Fibroblast of upper back skin (primary cell): ENCODE measurements around the gene TRIM3.
"Not testable (repeated sequence)": the region's sequence is repeated elsewhere in the genome, so short reads cannot be mapped to it uniquely, and the experiment has no call there.

Source experiments
- DNase-seq: peaks from one replicate; pipeline ENCODE4 v3.0.0-alpha.2; 2013

The TRIM3 gene

DNA sequence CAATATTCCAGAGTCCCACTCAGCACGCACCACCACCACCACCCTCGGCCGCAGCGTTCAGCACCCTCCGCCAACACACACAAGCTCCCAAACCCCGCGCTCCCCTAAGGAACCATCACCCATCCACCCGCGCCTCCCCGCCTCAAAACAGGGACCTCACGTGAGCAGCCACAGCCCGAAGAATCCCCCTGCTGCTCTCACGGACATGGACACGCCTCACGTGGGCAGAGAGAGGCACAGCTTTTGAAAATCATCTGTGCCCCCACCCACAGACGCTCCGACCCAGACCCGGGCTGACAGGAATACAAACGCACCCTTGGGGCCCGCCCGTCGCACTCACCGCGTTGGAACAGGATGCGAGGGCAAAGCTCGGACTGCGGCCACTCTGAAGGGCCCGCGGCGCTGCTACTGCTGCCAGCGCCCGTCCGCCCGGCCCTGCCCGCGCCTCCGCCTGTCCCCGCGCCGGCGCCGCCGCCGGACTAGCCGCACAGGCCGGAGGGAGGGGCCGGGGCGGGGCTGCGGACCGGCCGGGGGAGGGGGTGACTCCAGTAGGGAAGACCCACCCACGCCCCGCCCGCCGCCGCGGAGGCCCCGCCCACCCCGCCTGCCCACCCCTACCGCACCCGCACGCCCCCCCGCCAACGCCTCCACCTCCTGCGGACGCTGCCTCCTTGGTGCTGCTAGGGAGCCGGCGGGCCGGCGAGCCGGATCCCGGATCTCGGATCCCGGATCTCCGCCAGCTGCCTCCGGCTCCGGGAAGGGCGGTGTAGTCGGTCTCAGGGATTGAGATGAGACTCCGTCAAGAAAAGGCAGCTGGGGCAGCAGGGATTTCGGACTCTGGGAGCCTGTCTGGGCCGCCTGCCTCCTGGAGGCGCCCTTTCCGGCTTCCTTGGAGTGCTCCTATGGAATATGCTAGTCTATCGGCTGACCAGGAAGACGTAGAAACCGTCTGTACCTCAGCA, at the start of gene TRIM3:
TRIM3 (minus strand) TSS at position 491 of the 962 bp plus-strand sequence. CDS start 8,246 bp downstream, outside the sequence.
- peak; percentile 88 for DNase-seq

DNA sequence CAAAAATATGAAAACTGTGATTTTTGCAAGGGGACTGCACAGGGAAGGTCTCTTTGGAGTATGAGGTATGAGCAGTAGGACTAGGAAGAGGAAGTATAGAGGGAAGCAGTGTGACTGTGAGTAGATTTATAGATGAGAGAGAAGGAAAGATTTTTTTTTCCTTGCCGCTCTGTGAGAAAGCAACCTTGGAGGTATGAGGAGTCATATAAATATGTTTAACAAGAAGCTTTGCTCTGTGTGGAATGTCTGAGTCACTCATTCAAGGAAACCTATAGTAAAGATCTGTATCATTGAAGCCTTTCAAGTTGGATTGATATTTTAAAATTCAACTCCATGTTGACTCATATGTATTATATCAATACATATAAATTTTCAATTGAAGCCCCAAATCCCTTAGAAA, 49.5 kb upstream of the TRIM3 start:
- DNase-seq = peak; percentile 81

DNA sequence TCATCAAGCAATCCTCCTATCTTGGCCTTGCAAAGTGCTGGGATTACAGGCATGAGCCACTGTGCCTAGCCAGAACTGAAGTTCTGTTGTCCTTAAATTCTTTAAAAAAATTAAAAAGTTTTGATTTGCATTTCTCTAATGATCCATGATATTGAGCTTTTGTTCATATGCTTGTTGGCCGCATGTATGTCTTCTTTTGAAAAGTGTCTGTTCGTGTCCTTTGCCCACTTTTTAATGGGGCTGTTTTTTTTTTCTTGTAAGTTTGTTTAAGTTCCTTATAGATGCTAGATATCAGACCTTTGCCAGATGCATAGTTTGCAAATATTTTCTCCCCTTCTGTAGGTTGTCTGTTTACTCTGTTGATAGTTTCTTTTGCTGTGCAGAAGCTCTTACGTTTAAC, 48.2 kb upstream of the TRIM3 start:
- not testable (repeated sequence) for DNase-seq

DNA sequence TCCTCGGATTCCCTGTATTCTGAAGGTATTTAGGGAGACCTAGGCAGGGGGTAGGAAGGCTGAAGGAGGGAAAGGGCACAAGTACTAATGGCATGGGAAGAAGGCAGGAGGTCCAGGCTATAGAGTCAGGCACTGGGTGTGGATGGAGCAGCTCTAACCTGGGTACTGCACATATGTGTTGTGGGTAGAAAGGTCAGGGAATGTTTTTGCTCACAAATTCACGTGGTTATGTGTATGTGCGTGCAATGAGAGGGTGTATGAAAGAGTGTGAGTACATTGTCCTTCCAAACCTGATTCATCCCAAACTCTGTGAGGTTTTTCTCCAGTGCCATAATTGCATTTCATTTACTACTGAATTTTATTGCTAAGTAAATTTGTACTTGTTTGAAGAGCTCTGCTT, 46.5 kb upstream of the TRIM3 start:
- no peak for DNase-seq

DNA sequence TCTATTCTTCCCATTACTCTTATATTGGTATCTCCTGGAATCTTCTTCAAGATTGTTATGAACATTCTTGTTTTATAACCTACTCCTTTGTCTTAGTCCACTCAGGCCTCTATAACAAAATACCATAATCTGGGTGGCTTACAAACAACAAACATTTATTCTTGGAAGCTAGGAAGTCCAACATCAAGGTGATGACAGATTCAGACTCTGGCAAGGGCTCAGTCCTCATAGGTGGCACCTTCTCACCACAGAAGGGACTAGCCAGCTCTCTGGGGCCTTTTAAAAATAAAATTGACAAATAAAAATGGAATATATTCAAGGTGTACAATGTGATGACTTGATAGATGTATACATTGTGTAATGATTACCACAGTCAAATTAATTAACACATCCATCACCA, 43.1 kb upstream of the TRIM3 start:
- no peak for DNase-seq

DNA sequence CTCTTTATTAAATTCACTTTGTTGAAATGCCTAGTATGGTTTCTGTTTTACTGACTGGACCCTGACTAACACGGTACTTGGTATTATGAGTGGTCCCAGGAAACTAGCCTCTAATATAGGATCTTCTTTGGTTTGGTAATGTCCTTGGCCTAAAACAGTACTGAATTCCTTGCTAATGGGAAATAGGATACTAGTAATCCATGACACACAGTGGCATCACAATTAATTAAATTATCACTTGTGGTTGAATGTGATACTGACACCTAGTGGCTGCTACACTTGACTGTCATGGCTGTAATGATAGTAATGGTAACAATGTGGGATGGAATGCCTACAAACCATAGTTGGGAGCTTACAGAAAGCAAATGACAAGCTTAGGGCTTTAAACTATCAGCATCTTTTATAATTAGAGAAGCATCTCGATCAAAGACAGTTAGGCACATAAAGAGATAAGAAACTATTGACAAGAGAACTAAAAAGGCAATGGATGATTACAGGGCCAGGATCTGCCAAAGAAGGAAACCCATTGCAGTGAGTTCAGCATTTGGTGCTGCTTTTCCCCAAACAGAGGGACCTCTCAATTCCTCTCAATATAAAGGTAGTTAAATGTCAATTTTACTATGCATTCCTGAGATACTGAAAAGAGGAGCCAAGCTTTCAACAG, 32.0 kb upstream of the TRIM3 start:
- peak; percentile 63 for DNase-seq

DNA sequence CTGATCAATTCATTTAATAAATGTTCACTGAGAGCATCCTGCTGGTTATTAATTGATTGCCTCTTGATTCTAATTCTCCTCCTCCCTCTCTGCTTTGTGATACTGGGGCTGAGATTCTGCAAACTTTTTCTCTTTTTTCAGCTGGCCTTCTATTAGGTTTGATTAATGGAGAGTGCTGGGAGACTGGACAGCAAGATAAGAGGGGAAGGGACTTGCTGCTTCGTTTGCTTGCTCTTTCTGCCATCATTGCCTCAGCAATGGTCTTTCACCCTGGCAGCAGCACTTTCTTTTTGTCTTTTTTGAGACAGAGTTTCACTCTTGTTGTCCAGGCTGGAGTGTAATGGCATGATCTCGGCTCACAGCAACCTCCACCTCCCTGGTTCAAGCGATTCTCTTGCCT, 30.4 kb upstream of the TRIM3 start:
- DNase-seq = no peak

DNA sequence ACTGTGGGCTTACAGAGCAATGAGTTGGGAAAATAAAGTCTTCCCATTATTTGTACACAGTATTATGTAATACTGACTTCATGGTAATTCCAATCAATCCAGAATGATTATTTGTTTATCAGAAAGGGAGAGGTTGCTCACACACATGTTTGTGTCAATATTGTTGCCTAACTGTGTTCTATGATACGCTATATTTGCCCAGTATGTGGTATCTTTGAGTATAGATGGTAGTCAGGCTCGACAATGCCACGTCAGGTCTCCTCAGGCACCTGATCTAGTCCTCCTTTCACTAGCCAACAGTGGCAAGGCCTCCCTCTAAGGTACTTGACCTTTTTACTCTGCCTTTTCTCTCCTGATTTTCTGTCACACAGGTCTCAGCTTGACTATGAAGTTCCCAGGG, 28.6 kb upstream of the TRIM3 start:
- DNase-seq = no peak

DNA sequence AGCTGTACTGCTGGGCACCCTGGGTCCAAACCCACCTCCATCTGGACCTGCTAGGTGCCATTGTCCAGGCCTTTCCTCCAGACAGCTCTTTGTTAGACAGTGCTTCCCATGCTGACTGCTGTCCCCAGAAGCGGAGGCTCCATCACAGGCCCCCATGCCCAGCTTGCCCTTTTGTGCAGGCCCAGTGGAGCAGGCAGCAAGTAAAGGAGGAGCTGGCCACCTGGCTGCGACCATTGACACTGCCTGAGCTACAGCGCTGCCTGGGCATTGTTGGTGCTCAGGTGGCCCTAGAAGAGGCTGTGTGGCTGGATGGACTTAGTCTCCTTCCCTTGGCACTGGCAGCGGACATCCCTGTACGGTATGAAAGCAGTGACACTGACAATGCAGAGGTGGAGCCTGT, 24.8 kb upstream of the TRIM3 start:
- DNase-seq = no peak

DNA sequence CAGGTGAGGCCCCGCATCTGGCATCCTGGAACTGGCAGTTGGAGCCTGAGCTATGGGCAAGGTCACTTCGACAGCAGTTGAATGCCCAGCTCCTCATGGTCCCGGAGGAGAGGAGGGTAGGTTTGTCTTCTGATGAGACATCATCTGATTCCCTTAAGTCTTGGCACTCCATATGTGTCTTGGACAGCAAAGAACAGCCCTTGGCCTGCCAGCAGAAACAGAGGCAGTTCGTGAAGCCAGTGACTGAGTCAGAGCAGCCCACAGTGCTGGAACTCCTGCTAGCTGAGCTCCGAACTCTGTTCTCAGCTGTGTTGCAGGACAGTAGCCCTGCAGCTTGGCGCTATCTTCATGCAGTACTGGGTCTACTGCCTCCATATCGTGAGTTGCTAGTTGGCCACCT, 24.4 kb upstream of the TRIM3 start:
- no peak for DNase-seq

DNA sequence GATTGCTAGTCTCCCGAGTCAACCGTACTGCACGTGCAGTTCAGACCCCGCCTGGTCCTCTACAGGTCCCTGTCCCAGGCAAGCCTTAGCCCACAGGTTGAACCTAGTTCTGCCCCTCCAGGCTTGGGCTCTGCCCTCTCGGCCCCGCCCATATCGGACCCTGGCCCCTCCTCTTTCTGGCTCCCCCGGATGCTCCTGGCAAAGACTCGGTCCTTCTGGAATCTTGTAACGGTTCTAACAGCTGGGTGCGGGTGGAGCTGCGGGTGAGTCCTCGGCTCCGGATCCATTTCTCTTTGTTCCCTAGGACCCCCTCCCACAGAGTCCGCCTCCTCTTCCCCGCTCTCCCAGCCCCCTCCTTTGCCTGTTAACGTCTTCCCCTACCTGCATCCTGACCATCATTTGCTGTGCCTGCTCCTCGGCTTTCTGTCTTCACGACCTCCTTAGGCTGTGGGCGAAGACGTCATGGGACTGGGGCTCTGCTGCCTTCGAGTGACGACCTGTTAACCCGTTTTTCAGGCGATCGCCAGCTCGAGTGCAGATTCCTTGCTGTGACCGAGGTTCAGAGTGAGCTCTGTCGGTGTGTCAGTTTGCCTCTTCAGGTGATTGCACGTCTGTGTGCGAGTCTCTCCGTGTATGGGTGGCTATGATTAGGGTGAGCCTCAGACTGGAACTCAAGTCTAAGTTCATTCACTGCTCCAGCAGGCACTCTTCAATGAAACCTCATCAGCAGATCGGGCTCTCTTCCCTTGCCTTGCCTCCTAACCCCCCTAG, 23.5 kb upstream of the TRIM3 start, which contains the start of gene DNHD1:
DNHD1 (plus strand) TSS at position 212 of the 771 bp plus-strand sequence. CDS start 936 bp downstream, outside the sequence.
- no peak for DNase-seq

DNA sequence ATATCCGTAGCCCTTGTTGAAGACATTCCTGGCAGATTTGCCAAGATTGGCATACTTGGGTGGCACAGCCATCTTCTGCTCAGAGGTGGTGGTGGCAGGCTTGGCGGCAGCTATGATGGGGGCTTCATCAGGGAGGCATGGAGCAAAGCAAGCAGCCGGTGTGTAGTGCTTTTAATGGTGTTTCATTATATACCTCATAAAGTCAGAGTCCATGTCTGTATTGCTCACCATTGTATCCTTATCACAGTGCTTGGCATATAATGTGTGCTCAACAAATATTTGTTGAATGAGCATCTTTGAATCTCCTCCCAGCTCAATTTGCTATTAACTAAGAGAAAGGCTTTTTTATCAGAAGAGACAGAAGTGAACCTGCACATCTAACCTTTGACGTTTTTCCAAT, 15.6 kb upstream of the TRIM3 start:
- no peak for DNase-seq

DNA sequence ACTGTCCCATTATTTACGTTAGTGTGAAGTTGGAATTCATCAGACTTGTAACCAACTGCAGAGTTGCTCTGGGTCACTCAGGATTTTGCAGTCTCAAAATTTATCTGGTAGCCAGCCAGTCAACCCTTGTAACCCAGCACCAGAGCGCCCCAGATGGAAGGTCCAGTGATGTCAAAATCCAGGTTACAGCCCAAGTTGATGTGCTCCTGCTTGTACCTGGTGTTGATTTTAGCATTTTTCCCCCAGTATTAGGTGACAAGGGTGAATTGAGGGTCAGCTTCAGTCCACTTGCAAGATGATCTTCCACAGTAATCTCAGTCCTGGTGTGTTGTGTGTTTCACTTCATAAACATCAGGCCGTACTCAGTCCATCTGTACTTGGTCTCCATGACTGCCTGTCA, 15.1 kb upstream of the TRIM3 start:
- DNase-seq = no peak

DNA sequence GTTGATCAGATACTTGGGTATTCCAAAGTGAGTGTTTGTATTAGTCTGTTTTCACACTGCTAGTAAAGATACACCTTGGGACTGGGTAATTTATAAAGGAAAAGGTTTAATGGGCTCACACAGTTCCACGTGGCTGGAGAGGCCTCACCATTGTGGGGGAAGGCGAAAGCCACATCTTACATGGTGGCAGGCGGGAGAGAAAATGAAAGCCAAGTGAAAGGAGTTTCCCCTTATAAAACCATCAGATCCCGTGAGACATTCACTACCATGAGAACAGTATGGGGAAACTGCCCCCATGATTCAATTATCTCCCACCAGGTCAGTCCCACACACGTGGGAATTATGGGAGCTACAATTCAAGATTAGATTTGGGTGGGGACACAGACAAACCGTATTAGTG, 14.6 kb upstream of the TRIM3 start:
- DNase-seq = no peak

DNA sequence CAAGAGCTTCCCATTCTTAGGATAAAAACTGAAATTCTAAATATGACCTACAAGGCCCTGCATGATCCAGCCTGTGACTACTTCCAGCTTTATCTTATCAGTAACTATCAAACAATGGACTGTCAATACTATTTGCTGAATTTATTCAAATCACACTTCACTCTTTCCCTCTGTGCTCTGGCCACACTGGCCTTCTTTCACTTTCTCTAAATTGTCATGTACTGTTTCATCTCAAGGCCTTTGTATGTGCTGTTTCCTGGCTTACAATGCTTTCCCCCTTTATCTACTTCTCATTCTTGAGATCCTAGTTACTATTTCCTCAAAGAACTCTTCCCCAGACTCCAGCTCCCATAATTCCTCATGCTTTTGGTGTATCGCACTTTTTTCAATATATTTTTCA, 13.2 kb upstream of the TRIM3 start:
- no peak for DNase-seq

DNA sequence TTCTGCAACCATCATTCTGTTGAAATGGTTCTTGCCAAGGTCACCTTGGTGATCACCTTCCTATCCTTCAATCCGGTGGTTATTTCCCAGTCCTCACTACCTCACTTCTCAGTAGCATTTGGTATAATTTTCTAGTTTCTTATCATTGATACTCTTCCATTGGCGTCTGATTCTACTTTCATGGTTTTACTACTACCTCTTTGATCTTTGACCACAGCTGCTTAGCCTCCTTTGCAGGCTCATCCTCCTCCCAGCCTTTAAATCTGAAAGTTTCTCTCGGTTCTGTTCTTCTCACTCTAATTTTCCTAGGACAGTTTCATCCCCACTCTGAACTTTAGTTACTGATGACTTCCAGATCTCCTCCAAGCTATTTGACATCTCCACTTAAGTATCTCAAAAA, 12.5 kb upstream of the TRIM3 start:
- DNase-seq = no peak

DNA sequence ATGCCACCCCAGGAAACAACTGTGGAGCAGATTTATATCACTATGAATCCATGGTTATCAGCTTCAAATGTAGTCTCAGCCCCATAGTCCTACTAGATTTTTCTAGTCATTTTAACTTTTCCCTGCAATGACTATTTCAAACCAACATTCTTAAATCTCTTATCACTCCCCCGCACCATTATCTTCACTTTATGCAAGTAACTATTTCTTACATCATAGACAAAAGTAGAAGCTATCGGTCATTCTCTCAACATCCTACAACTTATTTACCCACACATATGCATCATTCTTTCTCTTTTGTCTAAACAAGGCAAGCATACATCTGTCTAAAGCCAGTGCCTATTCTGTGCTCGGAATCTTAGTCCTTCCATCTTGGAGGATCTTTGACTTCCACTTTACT, 11.9 kb upstream of the TRIM3 start:
- no peak for DNase-seq

DNA sequence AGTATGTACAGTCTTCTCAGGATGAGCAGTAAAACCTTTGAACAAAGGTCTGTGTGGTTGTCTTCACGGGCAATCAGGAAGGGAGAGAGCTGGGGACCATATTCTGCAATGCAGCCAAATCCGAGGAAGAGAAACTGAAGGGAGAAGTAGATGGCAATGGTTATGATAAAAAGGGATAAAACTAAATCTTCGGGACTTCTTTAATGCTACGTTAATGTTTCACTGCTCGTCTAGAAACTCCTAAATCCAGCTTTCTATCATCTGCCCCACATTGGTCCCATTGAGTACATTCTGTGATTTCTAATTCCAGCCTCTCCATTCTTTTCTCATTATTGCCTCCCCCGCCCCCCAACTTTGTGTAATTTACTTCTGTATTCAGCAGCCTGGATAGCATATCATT, 9.3 kb upstream of the TRIM3 start:
- no peak for DNase-seq

DNA sequence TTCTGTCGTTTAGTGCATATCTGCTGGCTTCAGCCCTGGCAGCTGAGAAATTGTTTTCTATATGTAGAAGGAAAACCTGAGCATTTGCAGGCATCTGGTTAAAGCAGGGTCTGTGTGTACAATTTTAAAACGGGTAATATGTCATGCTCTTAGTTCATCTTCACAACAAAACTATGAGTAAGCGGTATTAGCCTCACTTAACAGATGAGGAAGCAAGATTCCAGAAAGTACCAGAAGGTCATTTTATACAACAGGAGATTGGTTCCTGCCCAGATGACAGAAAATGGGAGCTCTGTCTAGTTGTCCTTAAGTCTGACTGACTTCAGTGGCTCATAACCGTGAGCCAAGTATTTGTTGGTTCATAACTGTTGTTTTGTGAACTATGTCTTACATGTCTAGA, 8.7 kb upstream of the TRIM3 start:
- no peak for DNase-seq

DNA sequence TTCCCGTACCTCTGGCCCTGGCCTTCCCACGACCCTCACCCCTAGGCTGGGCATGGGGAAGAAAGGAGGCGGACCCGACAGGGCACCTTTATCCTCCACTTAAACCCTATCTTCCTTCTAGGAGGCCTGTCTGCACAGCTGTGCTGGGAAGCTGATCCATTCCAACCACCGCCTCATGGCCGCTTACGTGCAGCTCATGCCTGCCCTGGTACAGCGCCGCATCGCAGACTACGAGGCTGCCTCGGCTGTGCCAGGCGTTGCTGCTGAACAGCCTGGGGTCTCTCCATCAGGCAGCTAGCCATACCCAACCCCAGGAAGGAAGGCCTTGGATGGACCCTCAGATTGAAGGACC, 8.2 kb upstream of the TRIM3 start:
- no peak for DNase-seq

DNA sequence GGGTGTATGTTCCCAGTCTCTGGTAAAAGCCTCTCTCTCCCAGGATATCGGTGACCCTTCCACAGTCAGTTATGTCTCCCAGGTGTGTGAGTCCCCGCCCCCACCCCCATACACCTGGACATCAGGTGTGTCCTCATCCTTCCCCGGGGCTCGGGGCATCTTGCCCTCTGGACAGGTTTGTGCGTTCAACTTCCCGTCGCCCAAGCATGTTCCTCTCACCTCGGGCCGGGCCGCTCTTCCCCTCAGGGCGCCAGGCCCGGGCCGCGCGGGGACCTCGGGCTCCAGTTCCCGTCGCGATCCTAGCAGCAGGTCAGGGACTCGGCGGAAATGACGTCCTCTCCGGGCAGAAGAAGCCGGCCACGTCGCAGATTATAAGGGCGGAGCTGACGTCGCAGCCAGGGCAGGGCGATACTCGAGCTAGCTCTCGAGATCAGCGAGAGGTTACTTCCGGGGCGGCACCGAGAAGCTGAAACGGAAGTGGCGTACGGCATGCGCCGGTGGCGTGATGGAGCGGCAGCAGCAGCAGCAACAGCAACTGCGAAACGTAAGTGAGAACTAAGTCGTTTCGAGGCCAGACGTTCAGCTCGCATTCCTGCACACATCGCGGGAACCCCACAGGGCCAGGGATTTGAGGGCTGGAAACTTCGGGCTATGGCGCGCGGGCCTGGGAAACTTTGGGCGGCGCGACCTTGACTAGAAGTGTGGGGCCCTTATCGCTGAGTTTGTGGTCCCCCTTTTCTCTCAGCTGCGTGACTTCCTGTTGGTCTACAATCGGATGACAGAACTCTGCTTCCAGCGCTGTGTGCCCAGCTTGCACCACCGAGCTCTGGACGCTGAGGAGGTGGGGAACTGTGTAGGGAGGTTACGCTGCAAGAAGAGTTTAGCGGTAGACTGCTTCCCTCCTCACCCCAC, 7.5 kb upstream of the TRIM3 start, which contains the start of the genes ARFIP2 and TIMM10B:
ARFIP2 (minus strand) TSS at position 320 of the 912 bp plus-strand sequence. CDS start 910 bp downstream, outside the sequence.
TIMM10B (plus strand) TSS at position 490 of the 912 bp plus-strand sequence; CDS start at position 506, 16 bp downstream.
- DNase-seq = peak; percentile 98

DNA sequence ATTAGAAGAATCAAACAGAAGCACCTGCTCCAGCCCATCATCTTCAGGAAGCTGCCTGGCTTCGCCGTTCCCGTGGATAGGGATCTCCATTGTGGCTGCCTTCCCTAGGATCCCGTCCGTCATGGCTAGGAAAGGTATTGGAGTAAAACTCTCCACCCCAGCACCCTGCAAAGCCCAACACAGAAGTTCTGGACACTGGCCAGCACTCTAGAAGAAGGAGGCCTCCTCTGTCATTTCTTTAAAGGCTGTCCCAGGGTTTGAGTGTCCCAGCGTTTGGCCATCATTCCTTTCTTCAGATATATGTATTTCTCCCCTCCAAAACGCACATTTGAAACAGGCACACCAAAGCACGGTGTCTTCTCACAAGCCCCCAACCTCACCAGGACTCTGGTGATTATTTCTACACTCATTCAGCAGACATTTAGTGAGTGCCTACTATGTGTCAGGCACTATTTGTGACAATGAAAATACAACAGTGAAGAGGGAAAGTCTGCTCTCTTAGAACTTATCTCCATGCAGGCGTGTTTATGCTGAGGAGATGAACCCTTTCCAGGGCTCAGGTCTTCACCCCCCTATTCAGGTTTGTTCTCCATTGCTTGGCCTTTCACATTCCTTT, 6.7 kb upstream of the TRIM3 start:
- peak; percentile 14 for DNase-seq
